GM21786 (cell line): ENCODE measurements around the gene FBXW2.
"Not testable (repeated sequence)": the region's sequence is repeated elsewhere in the genome, so short reads cannot be mapped to it uniquely, and the experiment has no call there.

Experiments
- ATAC-seq: cut with Tn5 transposase; IDR thresholded peaks from one replicate; pipeline ENCODE4 v1.9.1; 2021; ENCODE audit not compliant: unreplicated experiment

Gene FBXW2

GRCh38 chr9:120792898-120793765 lies at the start of gene FBXW2:
Gene FBXW2, minus strand, starts transcription at chr9:120793416. Its CDS starts 5,158 bp downstream, at chr9:120788258.
- ATAC-seq: peak; percentile 91

DNA sequence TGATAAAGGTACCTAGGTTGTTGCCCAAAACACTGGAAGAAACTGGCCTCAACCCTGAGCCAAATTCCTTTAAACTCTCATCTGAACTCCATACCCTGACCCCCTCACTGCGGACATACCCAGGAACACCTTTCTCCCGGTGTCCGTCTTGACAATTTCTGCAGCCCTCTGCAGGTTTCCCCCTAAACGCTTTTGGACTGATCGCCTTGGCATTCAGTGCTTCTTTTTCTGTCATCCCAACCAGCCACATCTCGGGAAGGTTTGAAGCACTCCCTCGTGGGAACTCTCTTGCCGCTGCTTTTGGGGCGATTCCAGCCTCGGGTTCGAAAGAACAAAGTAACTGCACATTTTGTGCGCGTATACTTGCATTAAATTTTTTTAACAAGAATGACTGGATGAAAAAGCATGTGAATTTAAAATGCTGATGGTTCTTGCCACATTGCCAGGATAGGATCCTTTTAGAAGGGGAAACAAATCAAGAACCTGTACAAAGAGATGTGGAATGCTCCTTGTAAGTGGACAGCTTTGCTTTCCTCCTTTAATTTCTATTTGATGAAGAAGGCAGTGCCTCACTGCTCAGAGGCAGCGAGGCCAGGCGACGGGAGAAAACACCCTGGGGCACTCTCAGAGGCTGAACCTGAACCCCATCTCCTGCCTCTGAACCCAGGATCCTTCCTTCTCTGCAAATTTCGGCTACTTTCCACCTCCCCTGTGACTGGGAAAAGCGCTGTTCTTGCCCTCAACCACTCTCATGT lies 48.9 kb upstream of the FBXW2 start:
- ATAC-seq: no peak

GRCh38 chr9:120839146-120839545 lies 45.9 kb upstream of the FBXW2 start:
- ATAC-seq: no peak

GRCh38 chr9:120837921-120838320 lies 44.7 kb upstream of the FBXW2 start:
- no peak for ATAC-seq

- ATAC-seq: no peak
These were observed 40.1 kb upstream of the FBXW2 start for GRCh38 chr9:120833325-120833724.

GRCh38 chr9:120832807-120833206 lies 39.6 kb upstream of the FBXW2 start:
- ATAC-seq: no peak

- no peak for ATAC-seq
These were observed 37.6 kb upstream of the FBXW2 start for GRCh38 chr9:120830865-120831264.

GRCh38 chr9:120830151-120830550 lies 36.9 kb upstream of the FBXW2 start:
- no peak for ATAC-seq

GRCh38 chr9:120829650-120830049 lies 36.4 kb upstream of the FBXW2 start:
- ATAC-seq: no peak

GRCh38 chr9:120820095-120820494 lies 26.9 kb upstream of the FBXW2 start:
- no peak for ATAC-seq

DNA sequence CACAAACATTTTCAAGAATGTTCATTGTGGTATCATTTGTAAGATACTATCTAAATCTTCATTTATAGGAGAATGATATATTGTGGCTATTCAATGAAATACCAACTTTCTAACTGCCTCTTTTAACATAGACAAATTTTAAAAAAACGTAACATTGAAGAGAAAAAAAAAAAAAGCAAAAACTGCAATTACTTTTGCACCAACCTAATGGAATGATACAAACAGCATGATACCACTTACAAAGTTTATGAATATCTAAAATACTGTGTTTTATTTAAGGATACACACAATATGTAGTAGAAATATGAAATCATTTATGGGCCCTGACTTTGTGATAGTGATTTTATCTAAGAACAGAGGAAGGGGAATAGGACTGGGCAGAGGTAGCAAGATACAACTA lies 25.4 kb upstream of the FBXW2 start:
- ATAC-seq: no peak

- ATAC-seq: no peak
These were observed 21.9 kb upstream of the FBXW2 start for GRCh38 chr9:120815075-120815474.

- ATAC-seq: no peak
These were observed 15.7 kb upstream of the FBXW2 start for GRCh38 chr9:120808931-120809330.

- no peak for ATAC-seq
These were observed 14.6 kb upstream of the FBXW2 start for GRCh38 chr9:120807607-120808379.

- ATAC-seq: not testable (repeated sequence)
These were observed 11.7 kb upstream of the FBXW2 start for GRCh38 chr9:120804784-120805363.

- no peak for ATAC-seq
These were observed 8.2 kb upstream of the FBXW2 start for GRCh38 chr9:120801441-120801840.

DNA sequence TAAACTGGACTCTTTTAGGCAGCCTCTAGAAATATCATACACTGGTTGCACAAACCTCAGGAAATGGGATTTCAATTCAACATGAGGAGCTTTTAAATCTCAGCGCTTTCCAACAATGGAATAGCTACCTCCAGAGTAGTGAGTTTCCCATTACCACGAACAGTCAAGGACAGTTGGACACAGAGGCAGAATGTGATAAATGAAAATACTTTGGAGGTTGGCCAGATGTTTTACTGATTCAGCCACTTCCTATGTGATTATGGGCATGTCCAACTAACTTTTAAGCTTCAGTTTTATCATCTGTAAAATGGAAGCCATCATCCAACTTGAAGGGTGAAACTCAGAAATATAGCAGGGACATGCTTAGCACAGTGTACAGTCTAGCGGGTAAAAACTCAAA lies 2.1 kb downstream of the FBXW2 start:
- ATAC-seq: no peak

- no peak for ATAC-seq
These were observed 5.3 kb downstream of the FBXW2 start for GRCh38 chr9:120787933-120788332.

GRCh38 chr9:120783602-120784047 lies 9.6 kb downstream of the FBXW2 start:
- no peak for ATAC-seq

DNA sequence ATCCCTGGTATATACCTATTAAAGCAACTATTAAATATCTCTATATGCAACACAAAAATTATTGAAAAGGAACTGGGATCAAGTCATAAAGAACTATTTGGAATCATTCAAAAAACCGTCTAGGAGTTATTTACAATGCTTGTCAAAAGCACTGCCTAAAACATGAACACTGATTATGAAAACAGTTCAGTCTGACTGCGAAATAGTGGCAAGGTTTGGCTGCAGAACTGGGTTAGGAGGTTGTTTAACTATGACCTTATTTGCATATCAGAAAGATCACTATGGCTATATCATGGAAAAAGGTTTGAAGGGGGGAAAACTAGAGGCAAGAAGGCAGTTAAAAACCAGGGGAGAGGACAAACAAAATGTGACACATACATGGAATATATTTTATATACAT lies 12.0 kb downstream of the FBXW2 start:
- ATAC-seq: no peak

DNA sequence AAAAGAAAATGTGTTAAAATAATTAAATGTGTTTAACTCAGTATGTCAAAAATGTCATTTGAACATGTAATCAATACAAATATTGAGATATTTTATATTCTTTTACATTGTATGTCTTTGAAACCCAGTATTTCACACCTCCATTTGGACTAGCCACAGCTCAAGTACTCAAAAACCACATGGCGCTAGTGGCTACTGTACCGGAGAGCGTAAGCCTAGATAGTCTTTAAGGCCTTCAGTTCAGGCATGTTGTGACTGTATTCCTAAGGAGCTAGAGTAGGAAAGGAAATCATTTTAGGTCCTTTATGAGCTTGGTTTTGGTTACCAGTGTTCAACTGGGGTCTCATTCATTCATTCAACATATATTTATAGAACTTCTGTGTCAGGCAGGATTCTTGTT lies 12.8 kb downstream of the FBXW2 start:
- ATAC-seq: no peak
